ENCODE data around the gene SLIT3. TPM values are rescaled to one million over a fixed set of nuclear protein-coding genes. Genes with fewer than 3 reads are reported as not detected.

The SLIT3 gene
- total RNA-seq, 1 experiment from 2014 or later, result 0.92 TPM

- H3K27me3 ChIP-seq (ENCODE audit: insufficient read depth, low read length), result no peaks in the 10 kb centered on the region
- H2AFZ ChIP-seq (ENCODE audit: low read length), result no peak overlapping the region
- no peak for TF ChIP-seq CTCF (conservative IDR thresholded peaks at IDR 0.05)
- H3K9me3 ChIP-seq (ENCODE audit: control insufficient read depth, low read depth, low read length), result peaks cover 9% of the 10 kb centered on the region
- H3K4me1 Mint-ChIP-seq, result peaks cover 3 to 4% of the 10 kb centered on the region in 2 experiments; a peak in 1 of 4 replicates
- H3K4me2 ChIP-seq (ENCODE audit: insufficient read depth, insufficient read length, low read length), result no peak overlapping the region
- H2AK5ac ChIP-seq (ENCODE audit: insufficient read length, low read length), result no peak overlapping the region
- no peak overlapping the region for H3K27ac ChIP-seq (ENCODE audit: insufficient read length, low read depth, low read length)
- no peaks in the 10 kb centered on the region for H3K23me2 ChIP-seq (ENCODE audit: insufficient read length, low read depth, low read length, poor library complexity, severe bottlenecking)
- no peak overlapping the region for H2BK15ac ChIP-seq (ENCODE audit: low read depth, low read length)
- no peaks in the 10 kb centered on the region for H3K79me2 ChIP-seq (ENCODE audit: insufficient read depth, low read length)
- H2BK20ac ChIP-seq (ENCODE audit: low read depth, low read length, poor library complexity, severe bottlenecking), result no peak overlapping the region
- no peak overlapping the region for H4K91ac ChIP-seq (ENCODE audit: insufficient read length, low read depth, low read length)
- no peaks in the 10 kb centered on the region for H3K79me1 ChIP-seq (ENCODE audit: insufficient read depth, low read depth, low read length, poor library complexity, severe bottlenecking)
- no peak overlapping the region for H3K9ac ChIP-seq (ENCODE audit: extremely low read depth, insufficient read length, low read length)
- no peak overlapping the region for H3K27ac Mint-ChIP-seq
- no peak overlapping the region for H2BK5ac ChIP-seq (ENCODE audit: insufficient read length, low read length)
- peaks cover 8% of the 10 kb centered on the region for H3K27me3 Mint-ChIP-seq (ENCODE audit: low read depth)
- H3K9me3 Mint-ChIP-seq, result peaks cover 7% of the 10 kb centered on the region in 2 experiments; a peak in 4 of 5 replicates
- H2BK120ac ChIP-seq (ENCODE audit: low read depth, low read length, poor library complexity, severe bottlenecking), result no peak overlapping the region
- H3K18ac ChIP-seq (ENCODE audit: insufficient read length, low read depth, low read length), result no peak overlapping the region
- no peak overlapping the region for H3K4ac ChIP-seq (ENCODE audit: low read depth, low read length)
- H3K4me3 Mint-ChIP-seq, result no peak overlapping the region
- WGBS (ENCODE audit: extremely low coverage, insufficient read length, low lambda C conversion rate), result no CpG with 5 or more reads among the region's 13 CpGs
- no peak for DNase-seq
- H4K5ac ChIP-seq (ENCODE audit: insufficient read length, low read depth, low read length), result no peak overlapping the region
- no peaks in the 10 kb centered on the region; the same call in 1 of the 2 replicates for H3K4me1 ChIP-seq (ENCODE audit: insufficient read depth, low read length)
- no peaks in the 10 kb centered on the region for H4K20me1 ChIP-seq (ENCODE audit: control insufficient read depth, insufficient read depth, insufficient read length)
- H4K8ac ChIP-seq (replicated peaks; ENCODE audit: insufficient read length, low read depth, low read length), result no peak overlapping the region
- no peak overlapping the region for H3K14ac ChIP-seq (ENCODE audit: insufficient read depth, low read length)
- H3K23ac ChIP-seq (ENCODE audit: insufficient read length, low read depth, low read length), result no peak overlapping the region
- no peak overlapping the region for H3T11ph ChIP-seq (ENCODE audit: low read length)
- peaks cover 0 to 6% (median 4%) of the 10 kb centered on the region in 3 experiments; a peak in 5 of 7 replicates for H3K36me3 Mint-ChIP-seq (ENCODE audit: insufficient read depth in 1 of 3, low read depth in 3 of 3)
- no peak overlapping the region for H3K56ac ChIP-seq (ENCODE audit: insufficient read length, low read depth, low read length)
- H2BK12ac ChIP-seq (ENCODE audit: insufficient read length, low read depth, low read length), result no peak overlapping the region
These were observed 532.8 kb downstream of the SLIT3 start for GRCh38 chr5:168768172-168768571.
